Measurements from ENCODE around the gene SYNDIG1L. TPM values are rescaled to one million over a fixed set of nuclear protein-coding genes. Genes with fewer than 3 reads are reported as not detected.

The SYNDIG1L gene
- total RNA-seq, 1 donor from 2014 or later, result 1.6 TPM

GRCh38 chr14:74421981-74422380 lies 4.0 kb downstream of the SYNDIG1L start:
- Histone ChIP-seq H3K9me3 (no peaks in the 10 kb centered on the region), H3K36me3 (no peaks in the 10 kb centered on the region), H3K27ac (no peak overlapping the region), H3K27me3 (ENCODE audit: low read depth) (peaks cover 30% of the 10 kb centered on the region), H3K4me1 (peaks cover 3% of the 10 kb centered on the region), H3K4me3 (no peak overlapping the region)
- no peak for DNase-seq
- no peak for ATAC-seq
- no peak for TF ChIP-seq CTCF (IDR thresholded peaks at IDR 0.05)
- intact Hi-C loops (cut with DNase I), result no loop called here

- Histone ChIP-seq H3K4me3 (no peak overlapping the region), H3K27me3 (ENCODE audit: low read depth) (peaks cover 13% of the 10 kb centered on the region), H3K4me1 (no peaks in the 10 kb centered on the region), H3K27ac (no peak overlapping the region), H3K36me3 (no peaks in the 10 kb centered on the region), H3K9me3 (no peaks in the 10 kb centered on the region)
- ATAC-seq (no peak), DNase-seq (no peak)
- intact Hi-C loops (cut with DNase I), result no loop called here
- no peak for TF ChIP-seq CTCF (IDR thresholded peaks at IDR 0.05)
Observed at GRCh38 chr14:74419086-74419485, 6.9 kb downstream of the SYNDIG1L start.

- ATAC-seq (no peak), DNase-seq (no peak)
- Histone ChIP-seq H3K36me3 (no peaks in the 10 kb centered on the region), H3K27me3 (ENCODE audit: low read depth) (peaks cover 11% of the 10 kb centered on the region), H3K9me3 (no peaks in the 10 kb centered on the region), H3K4me3 (no peak overlapping the region), H3K27ac (no peak overlapping the region), H3K4me1 (no peaks in the 10 kb centered on the region)
- TF ChIP-seq CTCF (IDR thresholded peaks at IDR 0.05), result no peak
- intact Hi-C loops (cut with DNase I), result no loop called here
Observed at GRCh38 chr14:74418031-74418430, 8.0 kb downstream of the SYNDIG1L start.

GRCh38 chr14:74417611-74418010 lies 8.4 kb downstream of the SYNDIG1L start:
- no peak overlapping the region for H3K4me3 ChIP-seq
- no peaks in the 10 kb centered on the region for H3K4me1 ChIP-seq
- H3K27ac ChIP-seq, result no peak overlapping the region
- intact Hi-C loops (cut with DNase I), result no loop called here
- H3K9me3 ChIP-seq, result no peaks in the 10 kb centered on the region
- ATAC-seq (no peak), DNase-seq (no peak)
- H3K27me3 ChIP-seq (ENCODE audit: low read depth), result peaks cover 9% of the 10 kb centered on the region
- TF ChIP-seq CTCF (IDR thresholded peaks at IDR 0.05), result no peak
- H3K36me3 ChIP-seq, result no peaks in the 10 kb centered on the region

GRCh38 chr14:74417201-74417600 lies 8.8 kb downstream of the SYNDIG1L start:
- H3K4me1 ChIP-seq, result no peaks in the 10 kb centered on the region
- peaks cover 9% of the 10 kb centered on the region for H3K27me3 ChIP-seq (ENCODE audit: low read depth)
- H3K4me3 ChIP-seq, result no peak overlapping the region
- no peak overlapping the region for H3K27ac ChIP-seq
- intact Hi-C loops (cut with DNase I), result no loop called here
- H3K36me3 ChIP-seq, result no peaks in the 10 kb centered on the region
- DNase-seq (no peak), ATAC-seq (no peak)
- no peaks in the 10 kb centered on the region for H3K9me3 ChIP-seq
- no peak for TF ChIP-seq CTCF (IDR thresholded peaks at IDR 0.05)

GRCh38 chr14:74415115-74415437 lies 10.9 kb downstream of the SYNDIG1L start:
- Histone ChIP-seq H3K36me3 (no peaks in the 10 kb centered on the region), H3K4me1 (no peaks in the 10 kb centered on the region), H3K27me3 (ENCODE audit: low read depth) (peaks cover 9% of the 10 kb centered on the region), H3K4me3 (no peak overlapping the region), H3K27ac (no peak overlapping the region), H3K9me3 (no peaks in the 10 kb centered on the region)
- no peak for ATAC-seq
- no peak for TF ChIP-seq CTCF (IDR thresholded peaks at IDR 0.05)
- no peak for DNase-seq
- intact Hi-C loops (cut with DNase I), result no loop called here

All from lower lobe of right lung (tissue), 2 donors.